HG02885 (cell line): ENCODE measurements around the gene PRKAG2.
"Not testable (repeated sequence)": the region's sequence is repeated elsewhere in the genome, so short reads cannot be mapped to it uniquely, and the experiment has no call there.

ENCODE experiments used
- ATAC-seq: cut with Tn5 transposase; IDR thresholded peaks from one replicate; pipeline ENCODE4 v1.9.1; 2021; ENCODE audit warnings: mild to moderate bottlenecking; ENCODE audit not compliant: unreplicated experiment, poor library complexity

PRKAG2 gene

DNA sequence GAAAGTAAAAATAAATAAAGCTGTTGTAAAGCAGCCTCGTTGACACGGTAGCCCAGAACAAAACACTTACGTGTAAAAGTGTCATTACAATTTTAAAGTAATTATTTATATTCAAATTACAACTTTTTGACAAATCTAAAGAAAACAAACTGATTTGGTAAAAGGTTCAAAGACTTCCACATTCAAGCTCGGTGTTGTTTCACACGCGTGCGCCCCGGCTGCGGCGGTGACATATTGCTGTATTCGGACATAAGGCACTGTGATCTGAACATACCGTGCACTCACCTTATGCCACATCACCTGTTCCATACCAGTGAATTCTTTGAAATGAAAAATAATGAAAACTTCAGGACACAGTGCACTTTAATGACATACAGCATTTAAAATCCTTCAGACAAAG is 320.3 kb downstream of the PRKAG2 start:
- ATAC-seq: no peak

DNA sequence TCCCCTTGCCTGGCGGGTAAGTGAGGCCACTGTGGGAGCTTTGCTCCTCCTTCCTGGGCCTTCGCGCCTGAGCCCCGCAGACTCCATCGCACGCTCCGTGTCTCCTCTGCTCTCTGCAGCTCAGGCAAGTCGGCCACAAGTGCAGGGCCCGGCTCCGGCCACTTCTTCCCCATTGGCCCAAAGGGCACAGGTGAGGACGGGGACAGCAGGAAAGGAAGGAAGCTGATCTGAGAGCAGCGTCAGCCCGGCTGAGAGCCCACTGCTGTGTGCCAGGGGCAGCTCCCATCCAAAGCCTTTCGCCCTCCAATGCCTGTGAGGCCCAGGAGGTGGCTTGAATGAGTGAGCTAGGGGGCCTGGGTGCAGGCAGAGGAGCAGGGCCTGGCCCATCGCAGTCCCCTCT is 323.6 kb downstream of the PRKAG2 start:
- no peak for ATAC-seq

DNA sequence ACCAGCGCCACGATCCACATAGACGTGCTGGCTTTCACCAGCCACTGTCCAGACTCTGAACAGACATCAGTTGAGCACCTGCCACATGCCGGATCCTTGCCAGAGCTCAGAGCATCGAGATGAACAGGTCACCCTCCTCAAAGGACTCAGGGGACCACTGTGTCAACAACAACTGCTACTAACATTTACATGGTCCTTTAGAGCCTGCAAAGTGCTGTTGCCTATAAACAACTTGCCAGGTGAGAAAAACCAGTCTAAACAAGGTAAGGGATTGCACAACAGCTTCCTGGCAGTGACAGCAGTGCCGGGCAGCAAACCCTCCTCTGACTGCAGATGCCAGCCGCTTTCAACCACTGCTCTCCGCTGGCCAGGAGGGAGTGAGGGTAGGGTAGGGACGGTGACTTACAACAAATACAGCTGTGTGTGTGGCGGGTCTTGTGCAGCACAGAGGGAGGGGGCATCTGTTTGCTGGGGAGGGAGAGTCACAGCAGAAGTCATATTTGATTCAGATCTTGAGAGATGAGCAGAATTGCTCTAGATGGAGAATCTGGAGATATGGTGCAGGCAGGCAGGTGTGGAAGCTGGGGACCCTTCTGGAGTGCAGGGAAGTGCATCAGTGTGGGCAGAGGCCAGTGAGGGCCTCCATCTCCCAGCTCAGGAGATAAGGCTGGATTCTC is 324.4 kb downstream of the PRKAG2 start:
- no peak for ATAC-seq

DNA sequence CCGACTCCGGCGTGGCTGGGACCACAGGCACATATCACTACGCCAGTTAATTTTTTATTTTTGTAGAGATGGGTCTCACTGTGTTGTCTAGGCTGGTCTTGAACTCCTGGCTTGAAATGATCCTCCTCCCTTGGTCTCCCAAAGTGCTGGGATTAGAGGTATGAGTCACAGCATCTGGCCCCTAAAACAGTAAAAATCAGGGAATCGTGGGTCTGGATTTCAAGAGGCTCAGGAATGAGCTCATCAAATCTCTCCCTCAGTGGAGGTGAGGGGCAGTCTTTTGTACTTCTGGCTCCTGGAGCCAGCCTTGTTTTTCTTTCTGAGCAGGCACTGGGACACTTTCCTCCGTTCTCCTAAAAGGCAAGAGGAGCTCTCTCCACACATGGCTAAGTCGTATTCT is 325.1 kb downstream of the PRKAG2 start:
- no peak for ATAC-seq

DNA sequence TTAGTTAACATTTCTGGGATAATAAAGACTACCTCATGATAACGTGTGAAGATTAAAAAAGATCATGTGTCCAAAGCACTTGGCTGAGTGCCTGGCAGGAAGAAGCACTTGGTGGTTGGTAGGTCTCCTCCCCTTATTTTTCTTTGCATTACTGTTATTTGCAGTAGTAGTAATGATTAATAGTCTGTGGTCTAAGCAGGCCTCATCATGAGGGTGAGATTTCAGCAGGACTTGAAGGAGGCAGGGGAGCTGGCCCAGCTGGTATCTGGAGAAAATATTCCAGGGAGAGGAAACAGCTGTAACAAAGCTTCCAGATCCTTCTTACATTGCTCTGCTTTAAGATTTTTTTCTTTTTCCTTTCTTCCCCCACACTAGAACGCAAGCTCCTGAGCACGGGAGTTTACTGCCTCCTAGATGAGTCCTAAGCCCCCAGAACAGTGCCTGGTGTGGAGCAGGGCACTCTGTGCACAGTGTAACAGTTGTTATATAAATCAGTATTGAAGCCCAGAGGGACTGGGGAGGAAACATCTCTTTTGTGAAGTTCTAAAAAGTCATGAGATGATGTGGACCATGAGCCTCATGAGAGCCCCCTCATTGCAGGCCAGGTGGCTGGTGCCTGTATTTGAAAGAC is 326.1 kb downstream of the PRKAG2 start:
- ATAC-seq: no peak

DNA sequence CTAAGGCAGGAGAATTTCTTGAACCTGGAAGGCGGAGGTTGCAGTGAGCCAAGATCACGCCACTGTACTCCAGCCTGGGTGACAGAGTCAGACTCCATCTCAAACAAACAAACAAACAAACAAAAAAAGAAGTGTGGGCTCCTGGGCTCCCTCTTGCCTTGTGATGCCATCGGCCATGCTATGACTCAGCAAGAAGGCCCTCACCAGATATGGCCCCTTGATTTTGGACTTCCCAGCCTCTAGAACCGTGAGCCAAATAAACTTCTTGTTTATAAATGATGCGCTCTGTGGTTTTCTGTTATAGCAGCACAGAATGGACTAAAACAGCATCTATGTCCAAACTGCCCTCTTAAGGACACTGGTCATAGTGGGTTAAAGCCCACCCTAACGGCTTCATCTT is 327.3 kb downstream of the PRKAG2 start:
- no peak for ATAC-seq

DNA sequence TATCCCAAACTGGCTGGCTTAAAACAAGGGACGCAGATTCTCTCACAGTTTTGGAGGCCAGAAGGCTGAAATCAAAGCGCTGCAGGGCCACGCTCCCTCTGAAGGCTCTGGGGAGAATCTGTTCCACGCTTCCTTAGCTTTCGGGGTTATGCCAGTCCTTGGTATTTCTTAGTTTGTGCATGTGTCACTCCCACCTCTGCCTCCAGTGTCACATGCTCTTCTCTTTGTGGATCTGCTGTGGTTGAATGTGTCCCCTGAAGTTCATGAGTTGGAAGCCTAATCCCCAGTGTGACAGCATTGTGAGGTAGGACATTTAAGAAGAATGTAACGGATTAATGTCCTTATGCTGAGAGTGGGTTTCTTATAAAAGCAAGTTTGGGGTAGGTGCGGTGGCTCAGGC is 327.8 kb downstream of the PRKAG2 start:
- no peak for ATAC-seq

DNA sequence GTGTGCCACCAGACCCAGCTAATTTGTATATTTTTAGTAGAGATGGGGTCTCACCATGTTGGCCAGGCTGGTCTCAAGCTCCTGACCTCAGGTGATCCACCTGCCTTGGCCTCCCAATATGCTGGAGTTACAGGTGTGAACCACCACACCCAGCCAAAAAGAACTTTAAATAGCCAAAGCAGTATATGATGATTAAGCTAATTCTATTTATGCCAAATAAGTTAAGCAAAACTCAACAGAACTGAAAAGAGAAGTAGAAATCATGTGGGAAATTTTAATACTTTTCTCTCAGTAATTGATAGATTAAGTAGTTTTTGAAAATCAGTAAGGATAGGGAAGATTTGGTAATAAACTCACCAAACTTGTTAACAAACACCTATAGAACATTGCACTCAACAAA is 332.7 kb downstream of the PRKAG2 start:
- no peak for ATAC-seq

DNA sequence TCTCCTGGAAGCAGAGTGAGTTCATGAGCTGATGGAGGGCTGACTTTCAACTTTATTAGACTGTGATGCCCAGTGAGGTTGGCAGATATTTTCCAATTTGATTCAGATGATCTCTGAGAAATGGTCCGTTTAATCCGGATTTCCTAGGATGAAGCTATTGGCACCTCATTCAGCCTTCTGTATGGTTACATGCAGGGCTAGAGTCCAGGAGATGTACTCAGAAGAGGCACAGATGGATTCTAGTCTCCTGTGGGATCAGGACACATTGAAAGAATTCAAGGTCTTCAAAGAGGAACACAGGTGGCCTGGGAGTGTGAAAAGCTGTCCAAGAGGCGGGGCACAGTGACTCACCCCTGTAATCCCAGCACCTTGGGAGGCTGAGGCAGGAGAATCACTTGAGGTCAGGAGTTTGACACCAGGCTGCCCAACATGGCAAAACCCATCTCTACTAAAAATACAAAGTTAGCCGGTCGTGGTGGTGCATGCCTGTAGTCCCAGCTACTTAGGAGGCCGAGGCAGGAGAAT is 334.2 kb downstream of the PRKAG2 start:
- no peak for ATAC-seq

DNA sequence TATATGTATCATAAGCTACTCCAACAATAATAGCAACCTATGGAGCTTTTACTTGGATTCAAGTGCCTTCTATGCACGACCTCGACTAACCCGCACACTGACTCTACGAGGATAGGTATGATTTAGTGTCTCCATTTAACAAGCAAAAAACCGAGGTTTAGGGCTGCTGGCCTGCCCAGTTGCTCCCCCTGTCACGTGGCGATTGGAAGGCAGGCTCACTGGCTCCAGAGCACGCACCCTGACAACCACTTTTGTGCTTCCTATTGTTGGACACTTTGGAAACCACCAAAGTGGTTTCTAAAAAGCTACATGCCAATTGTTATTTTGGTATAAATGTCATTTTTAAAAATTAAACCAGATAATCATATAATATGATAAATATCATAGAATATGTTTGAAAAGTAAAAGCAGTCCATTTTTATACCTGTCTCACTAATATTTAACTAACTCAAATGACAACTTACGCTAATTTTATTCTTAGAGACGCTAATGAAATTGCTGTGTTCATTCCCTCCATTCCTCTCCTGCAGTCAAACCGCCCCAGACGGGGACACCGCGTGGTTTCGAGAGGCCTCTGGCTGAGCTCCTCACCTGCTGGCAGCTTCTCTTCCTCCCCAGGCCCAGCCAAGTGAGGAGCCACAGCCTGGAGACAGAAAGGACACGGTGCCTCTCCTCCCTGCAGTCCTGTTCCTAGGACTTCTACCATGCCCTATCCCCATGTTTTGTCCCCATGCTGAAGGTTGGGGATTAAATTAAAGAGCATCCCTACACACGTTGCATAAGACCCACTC is 335.0 kb downstream of the PRKAG2 start:
- no peak for ATAC-seq

DNA sequence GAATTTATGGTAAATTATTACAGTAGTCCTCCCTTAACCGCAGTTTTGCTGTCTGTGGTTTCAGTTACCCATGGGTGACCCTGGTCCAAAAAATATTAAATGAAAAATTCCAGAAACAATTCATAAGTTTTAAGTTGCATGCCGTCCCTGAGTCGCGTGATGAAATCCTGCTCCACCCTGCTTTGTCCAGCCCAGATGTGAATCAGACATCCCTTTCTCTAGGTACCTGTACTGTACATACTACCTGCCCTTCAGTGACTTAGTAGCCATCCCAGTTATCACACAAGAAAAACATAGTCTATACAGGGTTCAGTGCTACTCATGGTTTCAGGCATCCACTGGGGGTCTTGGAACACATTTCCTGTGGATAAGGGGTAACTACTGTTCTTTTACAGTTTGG is 336.8 kb downstream of the PRKAG2 start:
- ATAC-seq: no peak

DNA sequence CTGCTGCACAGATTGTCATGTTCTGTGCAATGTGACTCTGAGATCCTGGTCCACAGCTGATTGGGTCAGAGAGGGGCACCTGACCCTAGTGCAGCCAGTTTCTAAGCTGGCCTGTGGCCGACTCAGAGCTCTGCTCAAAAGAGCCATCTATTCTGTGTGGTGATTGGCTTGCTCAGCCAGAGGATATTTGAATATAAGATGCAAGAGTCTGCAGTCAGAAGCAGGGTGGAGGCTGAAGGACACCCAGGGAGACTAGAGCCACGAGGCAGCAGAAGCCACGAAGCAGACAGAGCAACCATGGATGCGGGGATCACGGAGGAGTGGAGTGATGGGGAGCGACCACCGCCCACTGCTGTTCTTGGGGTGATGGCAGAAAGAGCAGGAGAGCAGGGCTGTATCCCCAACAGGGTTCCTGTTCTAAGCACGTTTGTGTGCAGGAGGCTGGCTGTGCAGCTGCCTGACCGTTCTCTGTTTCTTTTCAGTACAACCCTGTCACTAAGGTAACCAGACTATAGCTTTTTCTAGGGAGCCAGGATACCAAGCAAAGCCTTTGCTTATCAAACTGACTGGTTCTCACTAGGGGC is 337.7 kb downstream of the PRKAG2 start:
- peak; percentile 72 for ATAC-seq

DNA sequence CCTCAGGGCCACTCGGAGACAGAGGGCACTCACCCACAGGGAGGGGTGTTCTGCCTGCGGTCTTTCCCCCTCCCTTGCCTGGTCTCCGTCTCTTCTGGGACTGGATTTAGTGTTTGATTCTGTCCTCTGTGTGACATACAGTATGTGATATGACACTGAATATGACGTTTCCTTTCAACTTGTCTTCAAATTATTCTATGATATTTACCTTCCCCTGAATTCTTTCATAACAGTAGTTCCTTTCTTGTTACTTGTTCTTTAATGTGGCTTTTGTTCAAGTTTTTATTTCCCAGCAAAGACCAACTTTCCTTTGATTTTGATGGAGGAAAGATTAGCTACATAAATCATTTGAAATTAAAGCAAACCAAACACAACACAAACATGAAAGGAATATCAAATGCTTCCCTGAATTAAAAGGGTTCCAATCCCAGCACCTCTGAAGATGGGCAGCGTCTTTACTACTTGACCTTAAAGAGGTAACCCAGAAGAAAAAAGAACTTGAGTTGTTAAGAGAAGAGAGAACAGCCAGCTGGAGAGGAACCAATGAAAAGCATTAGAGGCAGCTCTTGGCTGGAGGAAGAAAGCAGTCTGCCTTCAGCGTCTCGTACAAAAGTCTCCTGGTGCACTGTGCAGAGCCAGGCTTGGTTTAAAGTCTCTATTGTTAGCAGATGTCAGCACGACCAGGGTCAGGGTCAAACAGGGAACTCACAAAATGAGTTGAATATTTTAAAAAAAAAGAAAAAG is 338.9 kb downstream of the PRKAG2 start:
- no peak for ATAC-seq

DNA sequence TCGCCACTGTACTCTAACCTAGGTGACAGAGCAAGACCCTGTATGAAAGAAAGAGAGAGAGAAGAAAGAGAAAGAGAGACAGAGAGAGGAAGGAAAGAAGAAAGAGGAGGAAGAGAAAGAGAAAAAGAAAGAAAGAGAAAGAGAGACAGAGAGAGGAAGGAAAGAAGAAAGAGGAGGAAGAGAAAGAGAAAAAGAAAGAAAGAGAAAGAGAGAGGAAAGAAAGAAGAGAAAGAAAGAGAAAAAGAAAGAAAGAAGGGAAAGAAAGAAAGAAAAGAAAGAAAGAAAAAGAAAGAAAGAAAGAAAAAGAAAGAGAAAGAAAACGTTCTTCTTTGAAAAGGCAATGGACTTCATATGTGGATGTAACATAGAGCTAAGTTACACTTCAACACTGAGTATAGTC is 340.7 kb downstream of the PRKAG2 start:
- ATAC-seq: not testable (repeated sequence)

DNA sequence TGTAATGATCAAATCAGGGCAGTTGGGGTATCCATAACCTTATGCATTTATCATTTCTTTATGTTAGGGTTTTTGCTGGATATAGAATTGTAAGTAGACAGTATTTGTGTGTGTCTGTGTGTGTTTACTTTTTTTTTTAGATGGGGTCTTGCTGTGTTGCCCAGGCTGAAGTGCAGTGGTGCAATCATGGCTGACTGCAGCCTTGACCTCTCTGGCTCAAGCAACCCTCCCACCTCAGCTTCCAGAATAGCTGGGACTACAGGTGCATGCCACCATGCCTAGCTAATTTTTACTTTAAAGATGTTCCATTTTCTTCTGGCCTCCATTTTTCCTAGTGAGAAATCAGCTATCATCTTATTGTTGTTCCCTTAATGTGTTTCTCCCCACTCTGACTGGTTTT is 347.1 kb downstream of the PRKAG2 start:
- no peak for ATAC-seq

DNA sequence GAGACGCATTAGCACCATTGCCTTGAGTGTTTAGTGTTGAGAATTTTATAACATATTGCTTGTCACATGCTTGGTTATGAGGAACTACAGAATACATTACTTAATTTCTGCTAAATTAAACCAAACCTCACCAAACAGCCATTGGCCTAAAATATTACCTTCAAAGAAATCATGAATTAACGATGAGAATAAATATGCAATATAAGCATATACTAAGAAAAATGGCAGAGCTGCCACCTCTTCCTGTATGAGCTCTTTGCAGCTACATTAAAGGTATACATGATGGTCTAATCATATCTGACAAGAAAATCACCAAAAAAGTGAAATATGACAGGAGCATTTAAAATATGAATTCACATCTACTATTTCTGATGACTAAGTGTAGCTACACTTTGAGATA is 352.1 kb downstream of the PRKAG2 start:
- ATAC-seq: no peak

DNA sequence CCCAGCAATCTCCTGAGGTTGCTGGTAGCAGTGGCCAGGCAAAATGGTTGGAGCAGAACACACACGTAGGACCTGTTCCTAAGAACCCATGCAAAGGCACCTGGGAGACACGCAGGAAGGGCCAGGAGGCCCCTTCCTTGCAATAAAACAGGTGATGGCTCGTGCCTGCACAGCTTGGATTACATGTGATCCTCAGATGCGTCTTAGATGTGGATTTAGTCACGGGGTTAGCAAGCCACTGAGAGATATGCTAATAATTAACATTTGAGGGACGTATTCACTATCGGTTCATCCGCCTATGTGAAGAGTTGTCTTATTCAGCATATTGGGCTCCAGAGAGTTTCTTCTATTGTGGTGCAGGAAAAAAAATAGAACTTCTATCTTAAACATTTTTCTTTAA is 352.6 kb downstream of the PRKAG2 start:
- ATAC-seq: no peak

DNA sequence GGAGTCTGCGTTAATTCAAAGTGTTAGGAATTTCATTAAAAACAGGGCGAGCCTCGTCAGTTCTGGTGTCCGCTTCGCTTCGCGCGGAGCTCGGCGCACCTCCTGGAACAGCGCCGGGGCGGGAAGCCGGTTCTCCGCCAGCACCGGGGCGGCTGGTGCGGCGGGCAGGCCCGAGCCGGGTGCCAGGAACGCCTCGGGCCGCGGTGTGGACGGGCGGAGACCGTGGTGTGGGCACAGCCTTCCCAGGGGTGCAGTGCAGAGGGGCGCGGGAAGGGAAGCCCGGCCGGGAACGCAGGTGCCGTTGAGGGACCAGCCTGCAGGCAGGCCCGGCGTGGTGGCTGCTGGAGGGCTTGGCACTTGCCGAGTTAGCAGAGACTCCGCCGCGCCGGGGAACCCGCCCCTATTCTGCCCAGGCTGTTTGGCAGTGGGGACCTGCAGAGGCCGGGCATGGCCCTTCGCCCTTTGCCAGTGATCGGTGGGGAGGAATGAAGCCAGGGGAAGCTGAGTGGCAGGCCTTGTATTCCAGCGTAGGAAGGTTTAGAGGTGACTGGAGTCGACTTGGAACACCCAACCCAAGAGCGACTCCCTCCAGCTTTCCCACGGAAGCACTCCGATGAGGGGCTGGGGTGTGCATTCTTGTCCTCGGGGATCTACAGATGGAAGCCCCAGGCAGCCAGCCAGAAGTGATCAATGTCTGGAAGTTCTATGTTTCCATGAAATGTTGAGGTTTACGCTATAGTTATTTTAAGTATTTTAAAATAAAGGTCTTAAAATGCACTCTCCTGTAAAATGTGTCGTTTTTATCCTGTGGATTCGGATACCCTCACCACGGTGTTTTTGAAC is 356.3 kb downstream of the PRKAG2 start:
- ATAC-seq: no peak

DNA sequence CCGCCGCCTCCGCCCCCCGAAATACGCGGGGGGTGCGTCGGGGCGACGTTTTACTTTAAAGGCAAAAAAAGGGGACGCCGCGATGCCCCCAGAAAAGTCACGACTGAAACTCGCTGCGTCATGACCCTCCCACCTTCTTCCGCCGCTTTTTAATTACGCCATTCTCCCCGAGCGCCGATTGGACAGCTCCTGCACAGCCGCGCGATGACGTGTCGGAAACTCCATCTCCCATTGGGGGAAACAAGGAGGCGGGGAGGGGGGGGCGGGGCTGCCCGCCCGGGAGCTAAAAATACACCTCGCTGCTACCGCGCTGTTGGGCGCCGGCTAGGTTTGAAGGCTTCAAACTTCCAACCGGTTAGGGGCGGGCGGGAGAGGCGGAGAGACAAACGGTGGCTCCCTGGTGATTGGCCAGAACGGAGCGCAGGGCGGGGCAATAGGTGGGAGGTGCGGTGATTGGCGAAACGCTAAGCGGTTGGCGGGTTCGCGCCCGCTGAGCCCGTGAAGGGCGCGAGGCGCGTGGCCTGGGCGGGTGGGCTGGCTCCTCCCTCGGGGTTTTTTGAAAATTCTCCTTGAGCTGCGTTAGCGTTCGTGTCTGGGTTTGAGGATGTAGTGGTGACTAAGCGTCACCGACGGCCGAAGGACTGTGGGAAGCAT is 357.0 kb downstream of the PRKAG2 start, which contains the start of gene RHEB:
RHEB (minus strand) TSS at position 131 of the 654 bp plus-strand sequence. CDS start 384 bp downstream, outside the sequence.
- peak; percentile 77 for ATAC-seq
